CD4-positive, CD25-positive, alpha-beta regulatory T cell (primary cell): Measurements from ENCODE around the gene NDUFC2. TPM values are rescaled to one million over a fixed set of nuclear protein-coding genes. Genes with fewer than 3 reads are reported as not detected.

Experiments
- ATAC-seq, 2 donors: fragments of 150-1000 bp; cut with Tn5 transposase; one replicate each; pipeline ENCODE4 v1.10.0; 2021; ENCODE audit warnings: low read depth in 2 of 2, moderate number of reproducible peaks in 2 of 2, moderate library complexity in 1 of 2
- DNase-seq, 3 donors: peaks; one replicate each; pipeline versions ENCODE4 v3.0.0 to v3.0.0-alpha.2; 2012 to 2022; ENCODE audit warnings: mixed read lengths in 1 of 3
- H3K27ac ChIP-seq: one replicate; pipeline ENCODE4 v1.7.0; 2013; ENCODE audit warnings: mild to moderate bottlenecking, low read length; ENCODE audit not compliant: insufficient read depth, poor library complexity, severe bottlenecking
- H3K27me3 ChIP-seq: one replicate; pipeline ENCODE4 v1.7.0; 2013; ENCODE audit warnings: low read length; ENCODE audit not compliant: control insufficient read depth, insufficient read depth
- H3K36me3 ChIP-seq: one replicate; pipeline ENCODE4 v1.7.0; 2013; ENCODE audit warnings: mild to moderate bottlenecking, low read length, moderate library complexity; ENCODE audit not compliant: control insufficient read depth, insufficient read depth
- H3K4me1 ChIP-seq: 2 replicates; pipeline ENCODE4 v1.7.0; 2013; ENCODE audit warnings: mild to moderate bottlenecking, low read length; ENCODE audit not compliant: insufficient read depth, control insufficient read depth, poor library complexity, severe bottlenecking
- H3K4me3 ChIP-seq: one replicate; pipeline ENCODE4 v1.7.0; 2013; ENCODE audit warnings: low read depth, mild to moderate bottlenecking, low read length, moderate library complexity
- H3K9me3 ChIP-seq, 2 experiments: 1 replicate in 1 of 2; 2 replicates in 1 of 2; pipeline ENCODE4 v1.7.0; 2013; ENCODE audit warnings: low read length in 2 of 2, mild to moderate bottlenecking in 1 of 2, moderate library complexity in 1 of 2; ENCODE audit not compliant: control insufficient read depth in 2 of 2
- H3K27ac Mint-ChIP-seq, 3 donors: one replicate each; pipeline ENCODE4 v1.8.0; 2020 to 2022; ENCODE audit warnings: mild to moderate bottlenecking in 3 of 3, mixed read lengths in 3 of 3, moderate library complexity in 2 of 3
- H3K27me3 Mint-ChIP-seq: one replicate; pipeline ENCODE4 v1.8.0; 2022; ENCODE audit warnings: mild to moderate bottlenecking, mixed read lengths
- H3K36me3 Mint-ChIP-seq: one replicate; pipeline ENCODE4 v1.8.0; 2020; ENCODE audit warnings: mixed read lengths
- H3K4me1 Mint-ChIP-seq, 4 donors: one replicate each; pipeline ENCODE4 v1.8.0; 2020 to 2022; ENCODE audit warnings: mixed read lengths in 4 of 4, mild to moderate bottlenecking in 1 of 4
- H3K4me3 Mint-ChIP-seq, 4 donors: one replicate each; pipeline ENCODE4 v1.8.0; 2020 to 2022; ENCODE audit warnings: mild to moderate bottlenecking in 4 of 4, mixed read lengths in 4 of 4, moderate library complexity in 3 of 4
- H3K9me3 Mint-ChIP-seq, 7 donors: one replicate each; pipeline ENCODE4 v1.8.0; 2020 to 2022; ENCODE audit warnings: mixed read lengths in 7 of 7, mild to moderate bottlenecking in 3 of 7, moderate library complexity in 2 of 7
- polyA plus RNA-seq, 4 donors: library from polyadenylated mRNA; unstranded; fragments of 300-500 nt; fragmentation: Illumina TruSeq; gene quantifications; one replicate each; pipeline ENCODE4 v1.2.3, GENCODE V29; 2021
- total RNA-seq: library from RNA; stranded (reverse); gene quantifications from one replicate; pipeline ENCODE4 v1.2.3, GENCODE V29; 2022

NDUFC2 gene
- total and polyA plus RNA-seq, 5 donors from 2014 or later = 43.2 to 222 (median 177) TPM

DNA sequence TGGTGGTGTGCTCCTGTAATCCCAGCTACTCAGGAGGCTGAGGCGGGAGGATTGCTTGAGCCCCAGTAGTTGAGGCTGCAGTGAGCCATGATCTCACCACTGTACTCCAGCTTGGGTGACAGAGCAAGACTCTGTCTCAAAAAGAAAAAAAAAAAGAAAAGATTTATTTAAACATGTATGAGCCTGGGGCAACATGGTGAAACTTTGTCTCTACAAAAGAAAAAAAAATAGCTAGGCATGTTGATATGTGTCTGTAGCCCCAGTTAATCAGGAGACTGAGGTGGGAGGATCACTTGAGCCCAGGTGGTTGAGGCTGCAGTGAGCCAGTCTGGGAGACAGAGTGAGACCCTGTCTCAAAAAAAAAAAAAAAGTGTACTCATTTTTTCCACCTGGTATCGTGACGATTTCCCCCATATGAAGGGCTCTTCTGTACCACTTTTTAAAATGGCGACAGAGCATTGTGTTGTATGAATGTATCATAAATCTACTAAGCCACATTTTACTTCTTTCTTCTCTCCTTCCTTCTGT is 40.2 kb downstream of the NDUFC2 start:
- Mint-ChIP-seq H3K9me3 (peaks cover 0 to 3% (median 0%) of the 10 kb centered on the region in 7 donors), H3K27ac (peak overlapping the region in 2 of 3 donors; percentile 23 to 85), H3K4me3 (peak overlapping the region in 1 of 4 donors; percentile 49), H3K27me3 (no peaks in the 10 kb centered on the region), H3K4me1 (peaks cover 0 to 19% (median 9%) of the 10 kb centered on the region in 4 donors), H3K36me3 (no peaks in the 10 kb centered on the region)
- no peak for ATAC-seq
- Histone ChIP-seq H3K4me1 (peaks cover 7% of the 10 kb centered on the region), H3K9me3 (no peaks in the 10 kb centered on the region), H3K27me3 (no peaks in the 10 kb centered on the region), H3K4me3 (no peak overlapping the region), H3K36me3 (no peaks in the 10 kb centered on the region), H3K27ac (no peak overlapping the region)
- no peak for DNase-seq

DNA sequence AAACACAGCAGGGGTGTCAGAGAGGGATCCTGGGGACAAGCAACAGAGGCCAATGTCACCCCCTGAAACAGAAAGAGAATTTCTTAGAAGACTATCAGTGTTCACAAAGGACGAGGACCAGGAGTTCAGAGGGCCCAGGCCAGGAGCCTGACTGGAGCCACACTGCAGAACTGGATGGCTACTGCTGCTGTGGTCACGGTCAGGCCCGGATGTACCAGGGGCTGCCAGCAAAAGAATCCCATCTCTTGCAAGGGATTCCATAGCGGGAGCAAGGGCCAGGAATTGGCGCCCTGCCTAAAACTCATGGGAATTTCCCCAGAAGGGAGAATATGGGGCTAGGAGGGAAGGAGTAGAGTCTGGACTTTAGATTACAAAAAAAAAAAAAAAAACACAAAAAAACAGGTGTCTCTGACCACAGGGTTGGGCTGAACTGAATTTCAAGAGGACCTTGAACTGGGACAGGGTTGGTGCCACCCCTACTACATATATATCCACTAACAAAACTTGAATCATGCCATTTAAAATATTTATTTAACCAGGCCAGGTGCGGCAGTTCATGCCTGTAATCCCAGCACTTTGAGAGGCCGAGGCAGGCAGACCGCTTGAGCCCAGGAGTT is 40.9 kb downstream of the NDUFC2 start:
- H3K4me3 Mint-ChIP-seq = no peak overlapping the region
- Histone ChIP-seq H3K4me3 (no peak overlapping the region), H3K4me1 (peaks cover 7% of the 10 kb centered on the region), H3K27me3 (no peaks in the 10 kb centered on the region), H3K36me3 (no peaks in the 10 kb centered on the region), H3K9me3 (no peaks in the 10 kb centered on the region), H3K27ac (no peak overlapping the region)
- no peaks in the 10 kb centered on the region for H3K27me3 Mint-ChIP-seq
- H3K27ac Mint-ChIP-seq = no peak overlapping the region
- no peaks in the 10 kb centered on the region for H3K36me3 Mint-ChIP-seq
- peaks cover 0 to 19% (median 9%) of the 10 kb centered on the region in 4 donors for H3K4me1 Mint-ChIP-seq
- H3K9me3 Mint-ChIP-seq = peaks cover 0 to 3% (median 0%) of the 10 kb centered on the region in 7 donors
- DNase-seq = no peak
- ATAC-seq = no peak

DNA sequence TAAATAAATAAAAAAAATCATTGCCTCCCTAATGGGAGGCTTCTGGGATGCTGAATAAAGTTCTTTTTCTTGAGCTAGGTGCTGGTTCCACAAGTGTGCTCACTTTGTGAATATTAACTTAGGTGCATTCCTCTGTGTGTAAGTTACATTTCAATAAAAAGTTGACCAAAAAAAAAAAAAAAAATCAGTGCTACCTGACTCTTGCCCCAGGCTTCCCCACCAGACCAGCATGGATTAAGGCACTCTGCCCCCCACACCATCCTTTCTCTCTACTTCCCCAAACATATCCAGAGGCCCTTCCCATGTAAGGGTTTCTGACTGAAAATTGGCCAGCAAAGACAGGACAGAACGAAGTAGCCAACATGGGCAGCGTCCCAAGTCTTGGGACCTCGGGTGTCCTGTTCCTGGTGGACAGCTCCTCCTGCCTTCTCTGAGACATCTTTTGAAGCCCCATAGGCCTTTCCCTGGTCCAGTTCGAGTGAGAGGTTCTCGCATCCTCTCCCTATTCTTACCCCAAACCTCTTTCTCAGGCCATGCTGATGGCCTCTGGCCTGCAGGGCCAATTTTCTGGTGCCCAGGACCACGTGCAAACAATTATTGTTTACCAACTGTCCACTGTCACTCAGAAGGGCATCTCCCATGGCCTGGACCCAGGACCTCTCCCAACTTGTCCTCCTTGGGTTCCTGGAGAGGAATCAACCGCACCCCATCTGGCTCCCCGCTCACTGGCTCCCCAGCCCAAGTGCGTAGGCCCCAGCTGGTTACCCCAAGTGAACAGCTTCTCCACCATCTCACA is 41.6 kb downstream of the NDUFC2 start:
- ATAC-seq = no peak
- peaks cover 0 to 19% (median 9%) of the 10 kb centered on the region in 4 donors for H3K4me1 Mint-ChIP-seq

DNA sequence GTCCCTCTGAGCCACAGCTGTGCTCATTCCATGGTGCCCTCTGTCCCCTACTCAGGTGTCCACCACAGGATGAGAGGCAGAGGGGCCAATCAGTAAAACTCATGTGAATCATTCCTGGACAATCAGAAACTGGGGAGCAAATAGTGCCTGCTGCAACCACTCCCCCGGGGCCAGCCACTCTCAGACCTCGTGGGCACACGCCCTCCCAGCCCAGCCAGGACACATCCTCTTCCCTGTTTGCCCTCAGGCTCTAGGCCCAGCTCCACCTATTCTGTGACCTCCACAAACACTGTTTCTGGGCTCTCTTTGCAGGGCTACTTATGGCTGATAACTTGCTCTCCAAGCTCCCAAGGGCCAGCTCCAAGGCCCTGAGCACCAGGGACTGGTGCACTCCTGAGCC is 42.6 kb downstream of the NDUFC2 start:
- Mint-ChIP-seq H3K4me1 (peaks cover 0 to 19% (median 9%) of the 10 kb centered on the region in 4 donors), H3K9me3 (peaks cover 0 to 3% (median 0%) of the 10 kb centered on the region in 7 donors), H3K27me3 (no peaks in the 10 kb centered on the region), H3K36me3 (no peaks in the 10 kb centered on the region), H3K4me3 (no peak overlapping the region), H3K27ac (peak overlapping the region in 1 of 3 donors; percentile 29)
- Histone ChIP-seq H3K27ac (no peak overlapping the region), H3K27me3 (no peaks in the 10 kb centered on the region), H3K36me3 (no peaks in the 10 kb centered on the region), H3K9me3 (no peaks in the 10 kb centered on the region), H3K4me1 (peaks cover 7% of the 10 kb centered on the region), H3K4me3 (no peak overlapping the region)
- DNase-seq = no peak
- ATAC-seq = no peak

More for the DNA sequence above, 41.6 kb downstream of the NDUFC2 start:
- Histone ChIP-seq H3K4me3 (no peak overlapping the region), H3K4me1 (peaks cover 7% of the 10 kb centered on the region), H3K36me3 (no peaks in the 10 kb centered on the region), H3K27ac (no peak overlapping the region), H3K9me3 (no peaks in the 10 kb centered on the region), H3K27me3 (no peaks in the 10 kb centered on the region)
- Mint-ChIP-seq H3K27me3 (no peaks in the 10 kb centered on the region), H3K27ac (no peak overlapping the region), H3K9me3 (peaks cover 0 to 3% (median 0%) of the 10 kb centered on the region in 7 donors), H3K4me3 (no peak overlapping the region), H3K36me3 (no peaks in the 10 kb centered on the region)
- no peak for DNase-seq

DNA sequence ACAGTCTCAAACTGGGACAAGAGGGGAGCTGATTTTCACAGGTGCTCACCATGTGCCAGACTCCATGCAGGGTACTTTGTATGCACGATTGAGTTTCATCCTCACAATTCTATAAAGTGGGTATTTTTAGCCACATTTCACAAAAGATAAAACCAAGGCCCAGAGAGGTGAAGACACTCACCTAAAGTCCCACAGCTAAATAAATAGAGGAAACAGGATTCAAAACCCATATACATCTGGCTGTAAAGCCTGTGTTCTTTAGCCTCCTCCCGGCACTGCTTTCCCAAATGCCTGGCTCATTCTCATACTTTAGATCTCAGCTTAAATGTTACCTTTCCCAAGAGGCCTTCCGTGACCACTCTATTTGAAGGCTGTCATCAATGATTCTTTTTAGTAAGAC is 43.3 kb downstream of the NDUFC2 start:
- no peak overlapping the region for H3K4me3 Mint-ChIP-seq
- DNase-seq (no peak), ATAC-seq (no peak)
- no peak overlapping the region for H3K27ac ChIP-seq
- peak overlapping the region in 1 of 3 donors; percentile 29 for H3K27ac Mint-ChIP-seq
- H3K9me3 Mint-ChIP-seq = no peaks in the 10 kb centered on the region
- peaks cover 7% of the 10 kb centered on the region for H3K4me1 ChIP-seq
- no peaks in the 10 kb centered on the region for H3K36me3 ChIP-seq
- H3K27me3 Mint-ChIP-seq = no peaks in the 10 kb centered on the region
- H3K36me3 Mint-ChIP-seq = no peaks in the 10 kb centered on the region
- no peak overlapping the region for H3K4me3 ChIP-seq
- no peaks in the 10 kb centered on the region for H3K9me3 ChIP-seq
- no peaks in the 10 kb centered on the region for H3K27me3 ChIP-seq
- peaks cover 0 to 14% (median 9%) of the 10 kb centered on the region in 4 donors for H3K4me1 Mint-ChIP-seq

DNA sequence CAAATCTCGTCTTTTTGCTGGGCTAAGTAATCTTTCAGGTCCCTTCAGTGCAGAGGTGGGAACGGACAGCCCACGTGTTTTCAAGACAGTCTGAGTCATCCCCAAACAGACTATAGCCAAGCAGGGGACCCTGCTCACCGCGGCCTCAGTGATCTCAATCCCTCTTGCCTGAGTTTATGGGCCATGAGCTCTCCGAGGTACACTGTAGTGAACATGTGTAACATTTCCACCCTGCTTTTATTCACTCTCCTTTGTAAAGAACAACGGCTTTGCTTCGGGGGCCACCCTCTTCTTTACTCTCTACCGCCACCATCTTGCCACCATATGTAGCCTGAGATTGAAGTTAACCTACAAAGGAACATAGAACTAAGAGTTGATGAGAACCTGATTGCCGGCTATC is 45.0 kb downstream of the NDUFC2 start:
- Mint-ChIP-seq H3K4me3 (no peak overlapping the region), H3K27me3 (no peaks in the 10 kb centered on the region), H3K9me3 (no peaks in the 10 kb centered on the region), H3K27ac (no peak overlapping the region), H3K4me1 (peaks cover 0 to 3% (median 1%) of the 10 kb centered on the region in 4 donors), H3K36me3 (no peaks in the 10 kb centered on the region)
- Histone ChIP-seq H3K36me3 (no peaks in the 10 kb centered on the region), H3K9me3 (no peaks in the 10 kb centered on the region), H3K4me3 (no peak overlapping the region), H3K27me3 (no peaks in the 10 kb centered on the region), H3K4me1 (no peaks in the 10 kb centered on the region), H3K27ac (no peak overlapping the region)
- no peak for ATAC-seq
- DNase-seq = no peak

DNA sequence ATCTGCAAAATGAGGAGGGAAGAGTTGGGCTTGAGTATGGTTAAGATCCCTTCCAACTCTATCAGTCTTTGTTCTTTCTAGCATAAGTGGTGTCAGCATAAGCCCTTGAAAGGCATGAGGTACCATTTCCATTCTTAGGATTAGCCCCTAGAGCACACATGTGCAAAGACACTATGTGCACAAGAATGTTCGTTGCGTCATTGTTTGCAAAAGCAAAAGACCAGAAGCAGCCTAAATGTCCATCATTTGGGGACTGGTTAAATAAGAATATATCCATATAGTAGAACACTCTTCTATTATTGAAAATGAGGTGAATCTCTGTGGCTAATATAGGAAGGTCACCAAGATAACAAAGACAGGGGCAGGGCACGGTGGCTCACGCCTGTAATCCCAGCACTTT is 46.6 kb downstream of the NDUFC2 start:
- no peak for ATAC-seq
- Histone ChIP-seq H3K9me3 (no peaks in the 10 kb centered on the region), H3K4me3 (no peak overlapping the region), H3K36me3 (no peaks in the 10 kb centered on the region), H3K27ac (no peak overlapping the region), H3K27me3 (no peaks in the 10 kb centered on the region), H3K4me1 (no peaks in the 10 kb centered on the region)
- Mint-ChIP-seq H3K4me3 (no peak overlapping the region), H3K9me3 (no peaks in the 10 kb centered on the region), H3K27me3 (no peaks in the 10 kb centered on the region), H3K27ac (no peak overlapping the region), H3K36me3 (no peaks in the 10 kb centered on the region), H3K4me1 (no peaks in the 10 kb centered on the region)
- DNase-seq = no peak
